Activated naive CD8-positive, alpha-beta T cell (primary cell): ENCODE results near the gene THYN1.
"Not testable (repeated sequence)": the region's sequence is repeated elsewhere in the genome, so short reads cannot be mapped to it uniquely, and the experiment has no call there.

Experiments
- H3K27ac Mint-ChIP-seq: one replicate; pipeline ENCODE4 v1.8.0; 2021; ENCODE audit warnings: mixed read lengths
- H3K27me3 Mint-ChIP-seq: one replicate; pipeline ENCODE4 v1.8.0; 2021; ENCODE audit warnings: mixed read lengths
- H3K36me3 Mint-ChIP-seq: one replicate; pipeline ENCODE4 v1.8.0; 2021; ENCODE audit warnings: mixed read lengths
- H3K4me1 Mint-ChIP-seq: one replicate; pipeline ENCODE4 v1.8.0; 2021; ENCODE audit warnings: low read depth, mixed read lengths
- H3K4me3 Mint-ChIP-seq: one replicate; pipeline ENCODE4 v1.8.0; 2021; ENCODE audit warnings: mild to moderate bottlenecking, mixed read lengths
- H3K9me3 Mint-ChIP-seq: one replicate; pipeline ENCODE4 v1.8.0; 2021; ENCODE audit warnings: low read depth, mixed read lengths

THYN1 gene

GRCh38 chr11:134253188-134253993, at the start of gene THYN1, which contains the start of gene ACAD8:
Gene THYN1, minus strand, starts transcription at chr11:134253352. Its CDS starts 470 bp downstream, at chr11:134252882.
Gene ACAD8, plus strand, starts transcription at chr11:134253568. Its CDS starts 33 bp downstream, at chr11:134253601.
- peak within 1 kb of the TSS; percentile 96 for H3K4me3 Mint-ChIP-seq
- peaks cover 34% of the 10 kb centered on the region for H3K4me1 Mint-ChIP-seq
- peak within 1 kb of the TSS; percentile 89 for H3K27ac Mint-ChIP-seq
- no peaks in the 10 kb centered on the region for H3K27me3 Mint-ChIP-seq
- H3K36me3 Mint-ChIP-seq = peaks cover 2% of the 10 kb centered on the region
- no peaks in the 10 kb centered on the region for H3K9me3 Mint-ChIP-seq

- Mint-ChIP-seq H3K4me3 (no peak overlapping the region), H3K27ac (no peak overlapping the region), H3K27me3 (no peaks in the 10 kb centered on the region), H3K4me1 (no peaks in the 10 kb centered on the region), H3K36me3 (peaks cover 3% of the 10 kb centered on the region), H3K9me3 (no peaks in the 10 kb centered on the region)
These were observed 41.5 kb upstream of the THYN1 start for GRCh38 chr11:134294664-134295063.

- H3K27me3 Mint-ChIP-seq = no peaks in the 10 kb centered on the region
- H3K4me1 Mint-ChIP-seq = no peaks in the 10 kb centered on the region
- no peaks in the 10 kb centered on the region for H3K9me3 Mint-ChIP-seq
- no peak overlapping the region for H3K4me3 Mint-ChIP-seq
- H3K27ac Mint-ChIP-seq = no peak overlapping the region
- no peaks in the 10 kb centered on the region for H3K36me3 Mint-ChIP-seq
These were observed 40.3 kb upstream of the THYN1 start for GRCh38 chr11:134293119-134294113.

- Mint-ChIP-seq H3K4me3 (no peak overlapping the region), H3K27ac (no peak overlapping the region), H3K36me3 (no peaks in the 10 kb centered on the region), H3K4me1 (no peaks in the 10 kb centered on the region), H3K9me3 (no peaks in the 10 kb centered on the region), H3K27me3 (no peaks in the 10 kb centered on the region)
These were observed 39.5 kb upstream of the THYN1 start for GRCh38 chr11:134292661-134293060.

GRCh38 chr11:134291196-134291595, 38.0 kb upstream of the THYN1 start:
- no peaks in the 10 kb centered on the region for H3K36me3 Mint-ChIP-seq
- H3K27me3 Mint-ChIP-seq = no peaks in the 10 kb centered on the region
- no peak overlapping the region for H3K4me3 Mint-ChIP-seq
- H3K27ac Mint-ChIP-seq = no peak overlapping the region
- H3K9me3 Mint-ChIP-seq = no peaks in the 10 kb centered on the region
- H3K4me1 Mint-ChIP-seq = no peaks in the 10 kb centered on the region

- no peak overlapping the region for H3K27ac Mint-ChIP-seq
- no peaks in the 10 kb centered on the region for H3K36me3 Mint-ChIP-seq
- no peaks in the 10 kb centered on the region for H3K4me1 Mint-ChIP-seq
These were observed 37.5 kb upstream of the THYN1 start for GRCh38 chr11:134290646-134291045.

GRCh38 chr11:134289789-134290188, 36.6 kb upstream of the THYN1 start:
- Mint-ChIP-seq H3K27me3 (no peaks in the 10 kb centered on the region), H3K27ac (no peak overlapping the region), H3K4me3 (no peak overlapping the region), H3K9me3 (no peaks in the 10 kb centered on the region), H3K4me1 (no peaks in the 10 kb centered on the region), H3K36me3 (no peaks in the 10 kb centered on the region)

More at GRCh38 chr11:134290646-134291045, 37.5 kb upstream of the THYN1 start:
- no peaks in the 10 kb centered on the region for H3K27me3 Mint-ChIP-seq
- no peak overlapping the region for H3K4me3 Mint-ChIP-seq
- H3K9me3 Mint-ChIP-seq = no peaks in the 10 kb centered on the region

GRCh38 chr11:134289167-134289566, 36.0 kb upstream of the THYN1 start:
- no peaks in the 10 kb centered on the region for H3K36me3 Mint-ChIP-seq
- no peak overlapping the region for H3K4me3 Mint-ChIP-seq
- no peaks in the 10 kb centered on the region for H3K9me3 Mint-ChIP-seq
- H3K27ac Mint-ChIP-seq = no peak overlapping the region
- H3K27me3 Mint-ChIP-seq = no peaks in the 10 kb centered on the region
- H3K4me1 Mint-ChIP-seq = no peaks in the 10 kb centered on the region

- no peak overlapping the region for H3K27ac Mint-ChIP-seq
These were observed 35.3 kb upstream of the THYN1 start for GRCh38 chr11:134288486-134288885.

GRCh38 chr11:134287561-134287960, 34.4 kb upstream of the THYN1 start:
- no peak overlapping the region for H3K27ac Mint-ChIP-seq
- no peaks in the 10 kb centered on the region for H3K9me3 Mint-ChIP-seq
- H3K36me3 Mint-ChIP-seq = peaks cover 4% of the 10 kb centered on the region
- H3K4me3 Mint-ChIP-seq = no peak overlapping the region
- H3K4me1 Mint-ChIP-seq = no peaks in the 10 kb centered on the region
- no peaks in the 10 kb centered on the region for H3K27me3 Mint-ChIP-seq

More at GRCh38 chr11:134288486-134288885, 35.3 kb upstream of the THYN1 start:
- Mint-ChIP-seq H3K27me3 (no peaks in the 10 kb centered on the region), H3K4me3 (no peak overlapping the region), H3K9me3 (no peaks in the 10 kb centered on the region), H3K36me3 (peaks cover 4% of the 10 kb centered on the region), H3K4me1 (no peaks in the 10 kb centered on the region)

- H3K4me3 Mint-ChIP-seq, H3K27me3 Mint-ChIP-seq, H3K36me3 Mint-ChIP-seq, H3K4me1 Mint-ChIP-seq, H3K27ac Mint-ChIP-seq, H3K9me3 Mint-ChIP-seq: not testable (repeated sequence)
These were observed 31.2 kb upstream of the THYN1 start for GRCh38 chr11:134284349-134284748.

GRCh38 chr11:134283461-134284230, 30.5 kb upstream of the THYN1 start:
- Mint-ChIP-seq H3K27ac (no peak overlapping the region), H3K27me3 (no peaks in the 10 kb centered on the region), H3K4me3 (no peak overlapping the region), H3K9me3 (no peaks in the 10 kb centered on the region), H3K36me3 (peaks cover 4% of the 10 kb centered on the region), H3K4me1 (no peaks in the 10 kb centered on the region)

- H3K27me3 Mint-ChIP-seq = no peaks in the 10 kb centered on the region
These were observed 29.2 kb upstream of the THYN1 start for GRCh38 chr11:134282121-134283045.

GRCh38 chr11:134281635-134282034, 28.5 kb upstream of the THYN1 start:
- H3K9me3 Mint-ChIP-seq, H3K27ac Mint-ChIP-seq, H3K4me3 Mint-ChIP-seq, H3K4me1 Mint-ChIP-seq, H3K36me3 Mint-ChIP-seq, H3K27me3 Mint-ChIP-seq: not testable (repeated sequence)

More at GRCh38 chr11:134282121-134283045, 29.2 kb upstream of the THYN1 start:
- H3K36me3 Mint-ChIP-seq = peaks cover 4% of the 10 kb centered on the region
- no peak overlapping the region for H3K27ac Mint-ChIP-seq
- peaks cover under 1% of the 10 kb centered on the region for H3K4me1 Mint-ChIP-seq
- no peak overlapping the region for H3K4me3 Mint-ChIP-seq
- H3K9me3 Mint-ChIP-seq = no peaks in the 10 kb centered on the region
